NCI-H524 treated with DMSO at 0.1 percent for 48 hours (cell line): Measurements from ENCODE around the gene SASH1.
"Not testable (repeated sequence)": the region's sequence is repeated elsewhere in the genome, so short reads cannot be mapped to it uniquely, and the experiment has no call there.

Experiments
- DNase-seq: peaks from one replicate; lab custom pipeline; 2025; lab: John Stamatoyannopoulos, UW

The SASH1 gene

GRCh38 chr6:148367411-148368024 lies 24.9 kb downstream of the SASH1 start:
- no peak for DNase-seq

GRCh38 chr6:148370176-148370575 lies 27.5 kb downstream of the SASH1 start:
- no peak for DNase-seq

- no peak for DNase-seq
Observed at GRCh38 chr6:148374040-148374774, 31.6 kb downstream of the SASH1 start.

GRCh38 chr6:148375401-148375800 lies 32.8 kb downstream of the SASH1 start:
- DNase-seq, result no peak

- peak; percentile 91 for DNase-seq
Observed at GRCh38 chr6:148379481-148379880, 36.8 kb downstream of the SASH1 start.

- DNase-seq, result peak; percentile 94
Observed at GRCh38 chr6:148379966-148380713, 37.5 kb downstream of the SASH1 start.

GRCh38 chr6:148382051-148382450 lies 39.4 kb downstream of the SASH1 start:
- DNase-seq, result not testable (repeated sequence)

GRCh38 chr6:148382861-148383260 lies 40.2 kb downstream of the SASH1 start:
- DNase-seq, result no peak

GRCh38 chr6:148383658-148384368 lies 41.2 kb downstream of the SASH1 start:
- DNase-seq, result no peak

- DNase-seq, result no peak
Observed at GRCh38 chr6:148385379-148385778, 42.7 kb downstream of the SASH1 start.

- DNase-seq, result no peak
Observed at GRCh38 chr6:148388521-148388920, 45.9 kb downstream of the SASH1 start.

- no peak for DNase-seq
Observed at GRCh38 chr6:148389086-148389485, 46.4 kb downstream of the SASH1 start.

GRCh38 chr6:148389917-148390316 lies 47.3 kb downstream of the SASH1 start:
- no peak for DNase-seq

GRCh38 chr6:148392127-148392526 lies 49.5 kb downstream of the SASH1 start:
- DNase-seq, result not testable (repeated sequence)

- no peak for DNase-seq
Observed at GRCh38 chr6:148392671-148393070, 50.0 kb downstream of the SASH1 start.

- no peak for DNase-seq
Observed at GRCh38 chr6:148395583-148396101, 53.0 kb downstream of the SASH1 start.

- DNase-seq, result no peak
Observed at GRCh38 chr6:148396411-148396810, 53.8 kb downstream of the SASH1 start.

- DNase-seq, result no peak
Observed at GRCh38 chr6:148396926-148397325, 54.3 kb downstream of the SASH1 start.

GRCh38 chr6:148398244-148398643 lies 55.6 kb downstream of the SASH1 start:
- DNase-seq, result no peak

- DNase-seq, result no peak
Observed at GRCh38 chr6:148398678-148399077, 56.0 kb downstream of the SASH1 start.

GRCh38 chr6:148401571-148401970 lies 58.9 kb downstream of the SASH1 start:
- no peak for DNase-seq

GRCh38 chr6:148404456-148405054 lies 61.9 kb downstream of the SASH1 start:
- DNase-seq, result no peak
